Measurements from ENCODE around the gene KTI12.

DNA sequence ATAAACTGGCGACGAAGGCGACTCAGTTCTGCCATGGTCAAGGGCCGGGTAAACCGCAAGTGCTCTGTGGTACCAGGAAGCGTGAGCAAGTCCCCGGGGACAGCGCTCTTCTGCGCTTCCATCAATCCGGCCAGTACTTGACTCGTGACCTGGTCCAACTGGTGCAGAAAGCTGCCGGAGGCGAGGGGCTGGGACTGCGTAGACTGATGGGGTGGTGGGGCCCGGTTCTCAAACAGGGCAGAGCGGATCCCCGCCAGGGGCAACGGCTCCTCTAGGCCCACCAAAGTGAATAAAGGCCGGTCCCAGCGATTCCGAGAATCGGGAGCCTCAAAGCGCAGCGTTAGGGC lies 852 bp downstream of the KTI12 start:
- TF ChIP-seq EZH2phosphoT487 (IDR thresholded peaks at IDR 0.05; ENCODE audit: insufficient read depth, low read depth) = no peak
- no peak for TF ChIP-seq EZH2 (IDR thresholded peaks at IDR 0.05; ENCODE audit: insufficient read depth, poor library complexity, severe bottlenecking)

Data from GM23248 (cell line).